GM12801 (cell line): ENCODE data around the gene CABLES1.

Experiments
- TF ChIP-seq, protein P1 (sequence below): IDR thresholded peaks from one replicate; pipeline ENCODE4 v1.5.1; 2011; ENCODE audit warnings: control low read depth; ENCODE audit not compliant: insufficient read length; ENCODE audit errors: extremely low read depth

Gene CABLES1

GRCh38 chr18:23171581-23172156 is 36.4 kb downstream of the CABLES1 start:
- TF ChIP-seq, protein P1, sequence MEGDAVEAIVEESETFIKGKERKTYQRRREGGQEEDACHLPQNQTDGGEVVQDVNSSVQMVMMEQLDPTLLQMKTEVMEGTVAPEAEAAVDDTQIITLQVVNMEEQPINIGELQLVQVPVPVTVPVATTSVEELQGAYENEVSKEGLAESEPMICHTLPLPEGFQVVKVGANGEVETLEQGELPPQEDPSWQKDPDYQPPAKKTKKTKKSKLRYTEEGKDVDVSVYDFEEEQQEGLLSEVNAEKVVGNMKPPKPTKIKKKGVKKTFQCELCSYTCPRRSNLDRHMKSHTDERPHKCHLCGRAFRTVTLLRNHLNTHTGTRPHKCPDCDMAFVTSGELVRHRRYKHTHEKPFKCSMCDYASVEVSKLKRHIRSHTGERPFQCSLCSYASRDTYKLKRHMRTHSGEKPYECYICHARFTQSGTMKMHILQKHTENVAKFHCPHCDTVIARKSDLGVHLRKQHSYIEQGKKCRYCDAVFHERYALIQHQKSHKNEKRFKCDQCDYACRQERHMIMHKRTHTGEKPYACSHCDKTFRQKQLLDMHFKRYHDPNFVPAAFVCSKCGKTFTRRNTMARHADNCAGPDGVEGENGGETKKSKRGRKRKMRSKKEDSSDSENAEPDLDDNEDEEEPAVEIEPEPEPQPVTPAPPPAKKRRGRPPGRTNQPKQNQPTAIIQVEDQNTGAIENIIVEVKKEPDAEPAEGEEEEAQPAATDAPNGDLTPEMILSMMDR: no peak

- TF ChIP-seq, protein P1: no peak
Observed at GRCh38 chr18:23172591-23173380, 37.5 kb downstream of the CABLES1 start.

- TF ChIP-seq, protein P1: no peak
Observed at GRCh38 chr18:23173912-23174311, 38.6 kb downstream of the CABLES1 start.

DNA sequence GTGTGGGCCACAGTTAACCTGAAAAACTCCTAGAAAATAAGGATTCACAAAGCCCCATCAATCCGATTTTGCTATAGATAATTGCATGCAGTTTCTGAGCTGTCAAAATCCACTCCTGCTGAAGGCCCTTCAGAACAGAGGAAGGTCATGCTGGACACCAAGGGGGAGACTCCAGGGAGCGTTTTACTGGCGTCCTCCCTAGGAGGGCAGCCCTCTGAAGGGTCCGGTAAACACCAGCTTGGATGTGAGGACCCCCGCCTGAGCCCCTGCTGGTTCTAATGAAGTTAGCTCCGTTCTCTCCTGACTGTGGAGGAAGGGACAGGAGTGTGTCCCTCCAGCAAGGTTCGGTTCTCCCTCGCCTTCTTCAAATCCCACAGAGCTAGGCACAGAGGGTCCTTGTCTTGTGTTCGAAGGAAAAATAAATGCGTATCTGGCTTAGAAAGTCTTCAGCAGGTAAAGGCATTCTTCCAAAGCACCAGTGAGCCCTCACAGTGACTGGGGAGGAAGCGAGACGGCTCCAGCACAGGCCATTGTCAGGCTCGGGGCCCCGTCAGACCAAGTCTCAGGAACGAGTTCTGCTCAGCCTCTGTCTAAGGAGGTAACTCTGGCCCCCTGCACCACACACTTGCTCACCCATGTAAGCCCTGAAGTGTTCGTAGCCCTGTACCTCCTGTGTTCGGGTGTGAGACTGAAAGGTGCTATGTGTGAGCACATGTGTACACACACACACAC is 41.6 kb downstream of the CABLES1 start:
- TF ChIP-seq, protein P1: no peak

GRCh38 chr18:23177433-23178072 is 42.3 kb downstream of the CABLES1 start:
- TF ChIP-seq, protein P1: no peak

DNA sequence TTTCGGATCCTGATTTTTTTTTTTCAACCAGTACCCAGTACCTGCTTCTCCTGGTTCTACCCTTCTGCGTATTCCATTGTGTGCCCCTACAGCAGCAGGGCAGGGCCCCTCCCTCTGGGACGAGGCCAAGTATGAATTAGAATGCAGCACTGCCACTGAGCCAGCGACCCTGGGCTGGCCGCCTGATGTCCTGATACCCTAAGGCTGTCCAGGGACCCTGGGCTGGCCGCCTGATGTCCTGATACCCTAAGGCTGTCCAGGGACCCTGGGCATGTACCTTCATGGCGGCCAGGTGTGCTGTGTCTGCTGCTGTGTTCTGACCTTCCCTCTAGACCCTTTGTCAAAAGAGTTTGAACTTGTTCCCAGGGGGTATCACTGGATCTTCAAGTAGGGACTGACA is 42.9 kb downstream of the CABLES1 start:
- TF ChIP-seq, protein P1: no peak

DNA sequence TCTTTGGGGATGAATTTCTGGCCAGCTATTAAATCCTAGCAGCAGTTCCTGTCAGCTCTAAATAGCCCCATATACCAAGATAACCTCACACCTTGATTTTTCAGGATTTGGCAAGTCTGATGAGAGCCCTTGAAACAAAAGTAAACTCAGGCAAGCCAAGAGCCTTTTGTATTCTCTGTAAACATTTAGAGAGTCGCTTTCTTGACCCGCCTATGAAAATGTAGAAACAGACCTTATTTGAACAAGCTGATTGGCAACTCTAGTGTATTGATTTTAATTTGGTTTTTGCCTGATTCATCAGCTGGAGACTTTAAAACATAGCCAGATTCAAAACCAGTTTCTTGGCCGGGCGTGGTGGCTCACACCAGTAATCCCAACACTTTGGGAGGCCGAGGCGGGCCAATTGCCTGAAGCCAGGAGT is 43.4 kb downstream of the CABLES1 start:
- TF ChIP-seq, protein P1: no peak
